Subcutaneous adipose tissue (tissue), 4 donors: Measurements from ENCODE around the gene GPR137B. TPM values are rescaled to one million over a fixed set of nuclear protein-coding genes. Genes with fewer than 3 reads are reported as not detected.

Experiments used
- total RNA-seq, 4 donors: library from RNA; depleted of rRNA; stranded (reverse); fragments of >200 nt; gene quantifications; one replicate each; pipeline ENCODE4 v1.1.0, GENCODE V29; 2016
- TF ChIP-seq, protein P1 (sequence below): fragments of 450-650 bp; IDR thresholded peaks from one replicate; pipeline ENCODE4 v1.5.1; 2016; ENCODE audit warnings: low read depth, mild to moderate bottlenecking, control low read depth, antibody characterized with exemption, moderate library complexity

GPR137B gene
- total RNA-seq, 4 donors from 2014 or later = 6.6 to 68.7 (median 24.6) TPM

DNA sequence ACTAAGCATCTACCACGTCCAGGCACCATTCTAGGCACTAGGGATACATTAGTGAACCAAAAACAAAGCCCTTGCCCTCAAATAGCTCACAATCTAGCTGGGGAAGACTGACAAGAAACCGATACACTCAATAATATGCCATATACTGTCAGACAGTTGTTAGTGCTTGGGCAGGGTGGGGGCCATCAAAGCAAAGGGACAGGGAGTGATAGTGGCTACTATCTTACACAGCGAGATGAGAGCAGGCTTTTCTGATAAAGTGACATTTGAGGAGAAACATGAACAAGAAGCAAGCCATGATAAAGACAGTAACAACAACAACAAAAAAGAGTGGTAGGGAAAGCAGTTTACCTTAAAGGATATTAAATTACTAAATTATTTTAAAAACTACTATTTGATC, 98.3 kb downstream of the GPR137B start:
- TF ChIP-seq, protein P1, sequence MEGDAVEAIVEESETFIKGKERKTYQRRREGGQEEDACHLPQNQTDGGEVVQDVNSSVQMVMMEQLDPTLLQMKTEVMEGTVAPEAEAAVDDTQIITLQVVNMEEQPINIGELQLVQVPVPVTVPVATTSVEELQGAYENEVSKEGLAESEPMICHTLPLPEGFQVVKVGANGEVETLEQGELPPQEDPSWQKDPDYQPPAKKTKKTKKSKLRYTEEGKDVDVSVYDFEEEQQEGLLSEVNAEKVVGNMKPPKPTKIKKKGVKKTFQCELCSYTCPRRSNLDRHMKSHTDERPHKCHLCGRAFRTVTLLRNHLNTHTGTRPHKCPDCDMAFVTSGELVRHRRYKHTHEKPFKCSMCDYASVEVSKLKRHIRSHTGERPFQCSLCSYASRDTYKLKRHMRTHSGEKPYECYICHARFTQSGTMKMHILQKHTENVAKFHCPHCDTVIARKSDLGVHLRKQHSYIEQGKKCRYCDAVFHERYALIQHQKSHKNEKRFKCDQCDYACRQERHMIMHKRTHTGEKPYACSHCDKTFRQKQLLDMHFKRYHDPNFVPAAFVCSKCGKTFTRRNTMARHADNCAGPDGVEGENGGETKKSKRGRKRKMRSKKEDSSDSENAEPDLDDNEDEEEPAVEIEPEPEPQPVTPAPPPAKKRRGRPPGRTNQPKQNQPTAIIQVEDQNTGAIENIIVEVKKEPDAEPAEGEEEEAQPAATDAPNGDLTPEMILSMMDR = no peak

DNA sequence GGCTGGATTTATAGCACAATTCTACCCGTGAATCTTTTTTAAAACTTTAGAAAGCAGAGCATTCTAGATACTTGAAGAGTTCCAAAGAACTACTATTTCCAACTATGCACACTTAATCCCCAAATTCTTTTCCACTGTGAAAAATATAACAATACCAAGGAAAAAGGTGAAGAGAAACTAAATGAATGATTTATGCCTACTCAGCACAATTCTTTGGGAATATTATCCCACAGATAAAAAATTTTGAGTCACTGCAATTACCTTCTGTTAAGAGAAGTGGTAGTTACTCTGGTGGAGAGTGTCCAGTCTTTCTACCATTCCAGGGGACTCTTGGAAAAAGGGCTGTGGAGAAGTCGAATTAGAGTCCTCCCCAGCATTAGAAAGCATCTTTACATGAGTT, 100.2 kb downstream of the GPR137B start:
- TF ChIP-seq, protein P1 = no peak

DNA sequence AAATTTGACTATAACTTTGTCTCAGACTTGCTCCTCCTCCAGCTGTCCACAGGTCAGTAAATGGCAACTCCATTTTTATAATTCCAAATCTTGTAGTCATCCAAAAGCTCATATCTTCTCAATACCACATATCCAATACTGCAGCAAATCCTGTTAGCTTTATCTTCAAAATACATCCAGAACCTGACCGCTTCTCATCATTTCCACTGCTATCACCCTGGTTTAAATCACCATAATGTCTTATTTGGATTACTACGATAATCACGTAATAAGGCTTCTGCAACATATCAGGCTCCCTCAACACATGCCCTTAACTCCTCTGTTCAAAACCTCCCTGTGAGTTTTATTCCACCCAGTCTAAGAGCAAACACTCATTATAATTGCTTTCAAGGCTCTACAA, 104.9 kb downstream of the GPR137B start:
- TF ChIP-seq, protein P1 = no peak

DNA sequence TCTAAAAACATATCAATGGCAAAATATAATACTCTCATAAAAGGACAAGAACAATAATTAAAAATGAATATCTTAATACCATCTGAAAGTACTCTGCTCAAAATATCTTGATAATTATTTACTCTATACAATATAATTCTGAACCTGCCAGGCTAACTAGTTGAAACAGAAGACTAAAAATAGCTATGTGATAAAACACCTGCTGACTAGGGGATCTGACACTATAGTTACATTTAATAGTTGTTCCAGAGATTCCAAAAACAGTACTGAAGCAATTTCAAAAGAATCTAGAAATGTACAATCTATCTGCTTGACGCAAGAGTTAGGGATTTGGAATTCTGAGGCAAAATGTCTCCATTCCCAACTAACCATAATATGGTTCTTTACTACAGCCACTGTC, 109.2 kb downstream of the GPR137B start:
- TF ChIP-seq, protein P1 = no peak

DNA sequence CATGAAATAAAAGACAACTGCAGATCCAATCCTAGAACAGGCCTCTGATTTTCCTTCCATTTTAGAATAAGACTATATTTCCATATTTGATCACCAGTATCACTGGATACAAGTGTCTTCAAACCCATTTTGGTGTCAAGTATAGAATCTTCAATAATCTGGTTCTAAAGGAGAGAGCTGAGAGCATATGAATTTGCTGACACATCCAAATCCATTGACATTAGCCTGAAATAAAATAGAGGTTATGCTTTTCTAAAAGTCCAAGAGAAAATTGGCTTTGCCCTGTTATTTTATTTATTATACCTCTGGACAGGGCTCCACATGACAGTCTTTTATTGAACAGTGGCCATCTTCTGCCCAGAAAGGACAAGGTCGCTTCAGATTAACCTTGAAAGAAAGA, 110.8 kb downstream of the GPR137B start:
- TF ChIP-seq, protein P1 = no peak

DNA sequence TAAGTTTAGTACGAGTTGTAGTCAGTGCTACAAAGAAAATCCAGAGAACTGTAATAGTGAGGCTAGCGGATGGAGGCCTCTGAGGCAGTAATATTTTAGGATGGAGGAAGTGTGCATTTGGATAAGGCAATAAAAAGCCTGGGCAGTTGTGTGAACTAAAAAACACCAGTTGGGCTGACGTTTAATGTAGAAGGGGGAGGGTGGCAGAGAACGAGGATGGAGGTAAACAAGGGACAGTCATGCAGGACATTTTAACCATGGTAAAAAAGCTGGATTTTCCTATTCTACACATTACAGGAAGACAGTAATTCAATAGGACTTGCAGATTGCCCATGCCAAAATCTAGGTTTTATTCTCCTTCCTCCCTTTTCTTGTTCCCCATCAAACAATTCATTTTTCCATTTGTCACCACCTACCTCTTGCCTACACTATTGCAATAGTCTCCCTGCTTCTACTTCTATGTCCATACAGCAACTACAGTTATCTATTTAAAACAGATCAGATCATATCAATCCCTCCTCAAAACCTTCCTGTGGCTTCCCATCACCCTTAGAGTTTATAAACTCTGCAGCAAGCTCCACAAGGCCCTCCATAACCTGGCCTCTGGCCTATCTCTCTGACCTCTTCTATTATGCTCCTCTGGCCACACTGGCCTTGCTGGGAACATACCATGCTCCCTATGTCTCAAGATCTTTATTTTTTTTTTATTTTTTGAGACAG, 111.7 kb downstream of the GPR137B start:
- TF ChIP-seq, protein P1 = no peak

DNA sequence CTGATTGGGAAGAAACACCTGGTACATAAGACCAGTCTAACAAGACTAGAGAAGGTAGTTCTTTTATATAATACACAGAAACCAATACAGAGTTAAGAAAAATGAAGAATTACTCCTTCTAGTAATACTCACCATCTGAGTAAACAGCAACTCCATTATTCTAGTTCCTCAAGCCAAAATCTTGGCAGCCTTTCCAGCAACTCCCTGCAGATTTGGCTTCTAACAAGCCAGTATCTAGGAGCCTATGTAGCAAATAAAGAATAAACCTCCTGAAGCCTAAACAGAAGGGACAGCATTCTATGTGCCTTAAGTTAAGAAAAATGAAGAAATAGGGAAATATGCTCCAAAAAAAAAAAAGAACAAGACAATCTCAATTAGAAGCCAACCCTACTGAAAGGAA, 114.9 kb downstream of the GPR137B start:
- TF ChIP-seq, protein P1 = no peak
